HepG2 (cell line): ENCODE data around the gene CLEC16A. TPM values are rescaled to one million over a fixed set of nuclear protein-coding genes. Genes with fewer than 3 reads are reported as not detected.
A peak's percentile ranks its signal among the peaks of the same experiment; 100 is the strongest.

Experiments used
- AHDC1 ChIP-seq: sonication (generic); formaldehyde crosslinking; IDR thresholded peaks from 2 replicates; pipeline ENCODE4 v1.5.1; 2020; ENCODE audit warnings: mild to moderate bottlenecking, missing genetic modification reagents, borderline replicate concordance
- AKAP8 ChIP-seq: sonication (generic); formaldehyde crosslinking; IDR thresholded peaks from 2 replicates; pipeline ENCODE4 v1.5.1; 2020; ENCODE audit warnings: mild to moderate bottlenecking, missing genetic modification reagents
- ARNT ChIP-seq: fragments of 450-650 bp; IDR thresholded peaks from 2 replicates; pipeline ENCODE4 v1.6.1; 2017
- ATF6 ChIP-seq: sonication (generic); formaldehyde crosslinking; conservative IDR thresholded peaks from 2 replicates; pipeline ENCODE4 v1.4.0; 2020; ENCODE audit warnings: missing genetic modification reagents
- FOXP1 ChIP-seq, 2 experiments: fragments of 450-650 bp in 1 of 2; IDR thresholded peaks; 2 replicates each; pipeline ENCODE4 v1.6.1; 2017 to 2018; ENCODE audit warnings: antibody characterized with exemption in 1 of 2
- HOXA3 ChIP-seq: sonication (generic); formaldehyde crosslinking; IDR thresholded peaks from 2 replicates; pipeline ENCODE4 v1.5.0; 2020; ENCODE audit warnings: missing genetic modification reagents
- MIER2 ChIP-seq: IDR thresholded peaks from 2 replicates; pipeline ENCODE4 v1.6.1; 2016; ENCODE audit warnings: missing biosample characterization, missing genetic modification reagents
- NFRKB ChIP-seq: fragments of 450-650 bp; IDR thresholded peaks from 2 replicates; pipeline ENCODE4 v1.6.1; 2017
- NR2F1 ChIP-seq, 2 experiments: fragments of 450-650 bp in 1 of 2; formaldehyde crosslinking in 1 of 2; IDR thresholded peaks; 2 replicates each; pipeline versions ENCODE4 v1.5.0 to v1.6.1; 2016 to 2020; ENCODE audit warnings: mild to moderate bottlenecking in 1 of 2, missing compliant biosample characterization in 1 of 2, missing genetic modification reagents in 1 of 2, moderate library complexity in 1 of 2
- NR2F2 ChIP-seq: IDR thresholded peaks from 2 replicates; pipeline ENCODE4 v1.6.1; 2012; ENCODE audit warnings: low read depth, inconsistent platforms, borderline replicate concordance
- PCBP1 ChIP-seq: fragments of 200-400 bp; formaldehyde crosslinking; IDR thresholded peaks from 2 replicates; pipeline ENCODE4 v1.6.1; 2017; ENCODE audit warnings: mild to moderate bottlenecking, low read depth, low read length, borderline replicate concordance
- RCOR2 ChIP-seq: IDR thresholded peaks from 2 replicates; pipeline ENCODE4 v1.6.1; 2016; ENCODE audit warnings: missing biosample characterization, missing genetic modification reagents
- TP53 ChIP-seq: sonication (generic); formaldehyde crosslinking; conservative IDR thresholded peaks from 2 replicates; pipeline ENCODE4 v1.4.0; 2020; ENCODE audit warnings: missing genetic modification reagents
- ZBTB34 ChIP-seq: sonication (generic); formaldehyde crosslinking; IDR thresholded peaks from 2 replicates; pipeline ENCODE4 v1.8.0; 2022; ENCODE audit warnings: mild to moderate bottlenecking, missing genetic modification reagents
- ZBTB43 ChIP-seq: sonication (generic); formaldehyde crosslinking; conservative IDR thresholded peaks from 2 replicates; pipeline ENCODE4 v1.4.0; 2020; ENCODE audit warnings: missing genetic modification reagents
- ZGPAT ChIP-seq: IDR thresholded peaks from 2 replicates; pipeline ENCODE4 v1.6.1; 2016; ENCODE audit warnings: mild to moderate bottlenecking
- ZNF234 ChIP-seq: sonication (generic); formaldehyde crosslinking; conservative IDR thresholded peaks from 2 replicates; pipeline ENCODE4 v1.5.1; 2020; ENCODE audit warnings: mild to moderate bottlenecking, missing genetic modification reagents
- ZNF563 ChIP-seq: sonication (generic); formaldehyde crosslinking; IDR thresholded peaks from 2 replicates; pipeline ENCODE4 v1.8.0; 2022; ENCODE audit warnings: mild to moderate bottlenecking, moderate library complexity, missing genetic modification reagents
- polyA plus RNA-seq, 8 experiments: library from polyadenylated mRNA; depleted of rRNA in 3 of 8; stranded (reverse) in 7 of 8; unstranded in 1 of 8; fragments of >200 nt; fragmentation: Illumina TruSeq in 4 of 8; extraction: Trizol in 4 of 8; gene quantifications; 2 replicates each; pipeline versions ENCODE4 v1.2.1 to v1.2.3, GENCODE V29; 2011 to 2016; ENCODE audit warnings: low read depth in 4 of 8, missing spikeins in 1 of 8, mixed read lengths in 1 of 8; ENCODE audit not compliant: insufficient read depth in 1 of 8
- total RNA-seq, 5 experiments: library from RNA; depleted of rRNA; stranded (reverse); fragments of >200 nt; fragmentation: Illumina TruSeq; extraction: Trizol; gene quantifications; 2 replicates each; pipeline ENCODE4 v1.2.3, GENCODE V29; 2016; ENCODE audit warnings: low read depth in 1 of 5

CLEC16A gene
- total and polyA plus RNA-seq, 2 of the 13 experiments (the other 11 are each of a cell fraction or from before 2014, with no cell fraction given), result 8.5 to 10.3 TPM

GRCh38 chr16:11139326-11140097 lies 195.1 kb downstream of the CLEC16A start (continued):
- TF ChIP-seq RCOR2 (CRISPR knock-in tag) (peak; percentile 96), ZNF563 (CRISPR knock-in tag) (no peak), MIER2 (CRISPR knock-in tag) (peak; percentile 83), ZNF234 (CRISPR knock-in tag) (no peak), ZBTB34 (CRISPR knock-in tag) (peak; percentile 83; the same call in 1 of the 2 replicates), NR2F1 (CRISPR knock-in tag; IDR thresholded peaks at IDR 0.05) (peak; percentile 60 to 65; a peak in 2 of 4 replicates), FOXP1 (IDR thresholded peaks at IDR 0.05) (no peak), FOXP1 (CRISPR knock-in tag; IDR thresholded peaks at IDR 0.05) (peak; percentile 95), AKAP8 (peak; percentile 34; the same call in 1 of the 2 replicates), ZGPAT (CRISPR knock-in tag) (peak; percentile 91), NFRKB (no peak), TP53 (CRISPR knock-in tag) (peak; percentile 85; the same call in 1 of the 2 replicates), NR2F2 (peak; percentile 85), ATF6 (CRISPR knock-in tag) (peak; percentile 93), AHDC1 (CRISPR knock-in tag) (peak; percentile 95; the same call in 1 of the 2 replicates), HOXA3 (CRISPR knock-in tag) (peak; percentile 59; the same call in 1 of the 2 replicates), ZBTB43 (CRISPR knock-in tag) (peak; percentile 97), ARNT (no peak), PCBP1 (no peak)
